GM23338 (cell line): ENCODE data around the gene MYH6. TPM values are rescaled to one million over a fixed set of nuclear protein-coding genes. Genes with fewer than 3 reads are reported as not detected.

ENCODE experiments used
- ATAC-seq: fragments of 200-7000 bp; cut with Tn5 transposase; 3 replicates; pipeline ENCODE4 v1.9.1; 2020
- DNase-seq: peaks from one replicate; pipeline ENCODE4 v3.0.0-alpha.2; 2015; ENCODE audit warnings: low spot score
- H2AFZ ChIP-seq: fragments of 200-600 bp; sonication (generic); 2 replicates; pipeline ENCODE4 v1.8.0; 2016; ENCODE audit warnings: antibody characterized with exemption, mild to moderate bottlenecking, moderate library complexity
- H3F3A ChIP-seq: fragments of 200-600 bp; sonication (generic); replicated peaks from 2 replicates; pipeline ENCODE4 v1.8.0; 2017; ENCODE audit warnings: antibody characterized with exemption, mixed run types, low read depth
- H3K27ac ChIP-seq: fragments of 200-600 bp; sonication (generic); 2 replicates; pipeline ENCODE4 v1.6.1; 2016; ENCODE audit warnings: low read depth
- H3K27me3 ChIP-seq: fragments of 200-600 bp; sonication (generic); 2 replicates; pipeline ENCODE4 v1.8.0; 2016; ENCODE audit warnings: mild to moderate bottlenecking, mixed run types, moderate library complexity; ENCODE audit not compliant: insufficient read depth
- H3K36me3 ChIP-seq: fragments of 200-600 bp; sonication (generic); 2 replicates; pipeline ENCODE4 v1.8.0; 2016; ENCODE audit warnings: mild to moderate bottlenecking; ENCODE audit not compliant: insufficient read depth
- H3K4me1 ChIP-seq: fragments of 200-600 bp; sonication (generic); 2 replicates; pipeline ENCODE4 v1.8.0; 2016; ENCODE audit warnings: mild to moderate bottlenecking, moderate library complexity; ENCODE audit not compliant: insufficient read depth
- H3K4me2 ChIP-seq: fragments of 200-600 bp; sonication (generic); 2 replicates; pipeline ENCODE4 v1.7.1; 2017; ENCODE audit warnings: mixed run types
- H3K4me3 ChIP-seq: fragments of 200-600 bp; sonication (generic); 2 replicates; pipeline ENCODE4 v1.6.1; 2016; ENCODE audit warnings: mixed run types
- H3K79me2 ChIP-seq: fragments of 200-600 bp; sonication (generic); replicated peaks from 2 replicates; pipeline ENCODE4 v1.8.0; 2017; ENCODE audit warnings: mild to moderate bottlenecking; ENCODE audit not compliant: insufficient read depth
- H3K9me2 ChIP-seq: fragments of 200-600 bp; sonication (generic); 2 replicates; pipeline ENCODE4 v1.8.0; 2017; ENCODE audit not compliant: insufficient read depth
- H4K20me1 ChIP-seq: fragments of 200-600 bp; sonication (generic); replicated peaks from 2 replicates; pipeline ENCODE4 v1.8.0; 2017; ENCODE audit warnings: mild to moderate bottlenecking; ENCODE audit not compliant: insufficient read depth
- H3K27ac Mint-ChIP-seq: 2 replicates; pipeline ENCODE4 v1.8.0; 2020; ENCODE audit warnings: inconsistent platforms, mild to moderate bottlenecking, moderate library complexity, mixed read lengths
- H3K27me3 Mint-ChIP-seq: 3 replicates; pipeline ENCODE4 v1.8.0; 2022; ENCODE audit warnings: low read depth, mild to moderate bottlenecking, moderate library complexity, mixed read lengths, inconsistent platforms; ENCODE audit not compliant: insufficient read depth, poor library complexity
- H3K36me3 Mint-ChIP-seq: 3 replicates; pipeline ENCODE4 v1.8.0; 2021; ENCODE audit warnings: low read depth, mild to moderate bottlenecking, inconsistent platforms, moderate library complexity, mixed read lengths
- H3K4me1 Mint-ChIP-seq: 3 replicates; pipeline ENCODE4 v1.8.0; 2020; ENCODE audit warnings: mild to moderate bottlenecking, inconsistent platforms, mixed read lengths
- H3K4me3 Mint-ChIP-seq: 3 replicates; pipeline ENCODE4 v1.8.0; 2021; ENCODE audit warnings: moderate library complexity, mild to moderate bottlenecking, inconsistent platforms, mixed read lengths
- H3K9me3 Mint-ChIP-seq: 3 replicates; pipeline ENCODE4 v1.8.0; 2020; ENCODE audit warnings: moderate library complexity, mild to moderate bottlenecking, inconsistent platforms, mixed read lengths
- CREB1 ChIP-seq: fragments of 250-450 bp; sonication (Bioruptor Pico); IDR thresholded peaks from 2 replicates; pipeline ENCODE4 v1.5.0; 2020; ENCODE audit warnings: low read depth, mild to moderate bottlenecking, moderate library complexity
- CTCF ChIP-seq, 2 experiments: fragments of 200-600 bp in 1 of 2; sonication (generic) in 1 of 2; conservative IDR thresholded peaks; 2 replicates each; pipeline versions ENCODE4 v1.5.1 to v1.6.1; 2016 to 2017; ENCODE audit warnings: antibody characterized with exemption in 2 of 2, low read depth in 2 of 2, mild to moderate bottlenecking in 2 of 2, moderate library complexity in 1 of 2
- ETS1 ChIP-seq: IDR thresholded peaks from 2 replicates; pipeline ENCODE4 v1.6.1; 2016; ENCODE audit warnings: antibody characterized with exemption
- EZH2 ChIP-seq: fragments of 200-600 bp; sonication (generic); IDR thresholded peaks from one replicate; pipeline ENCODE4 v1.8.0; 2017; ENCODE audit warnings: antibody characterized with exemption, mild to moderate bottlenecking, low read depth; ENCODE audit not compliant: unreplicated experiment
- EZH2phosphoT487 ChIP-seq: fragments of 200-600 bp; sonication (generic); IDR thresholded peaks from one replicate; pipeline ENCODE4 v1.8.1; 2018; ENCODE audit warnings: antibody characterized with exemption; ENCODE audit not compliant: unreplicated experiment
- JUNB ChIP-seq: IDR thresholded peaks from one replicate; pipeline ENCODE4 v1.6.1; 2016; ENCODE audit warnings: antibody characterized with exemption; ENCODE audit not compliant: unreplicated experiment
- NANOG ChIP-seq: IDR thresholded peaks from 2 replicates; pipeline ENCODE4 v1.6.1; 2016; ENCODE audit warnings: antibody characterized with exemption, borderline replicate concordance
- REST ChIP-seq: IDR thresholded peaks from one replicate; pipeline ENCODE4 v1.6.1; 2018; ENCODE audit warnings: antibody characterized with exemption; ENCODE audit not compliant: unreplicated experiment
- STAT1 ChIP-seq: IDR thresholded peaks from one replicate; pipeline ENCODE4 v1.6.1; 2016; ENCODE audit warnings: antibody characterized with exemption; ENCODE audit not compliant: unreplicated experiment
- ZNF114 ChIP-seq: fragments of 250-450 bp; sonication (Bioruptor Pico); IDR thresholded peaks from 2 replicates; pipeline ENCODE4 v1.5.0; 2020; ENCODE audit warnings: mild to moderate bottlenecking, moderate library complexity
- ZNF331 ChIP-seq: fragments of 250-450 bp; sonication (Bioruptor Pico); IDR thresholded peaks from 2 replicates; pipeline ENCODE4 v1.5.0; 2020; ENCODE audit warnings: low read depth, mild to moderate bottlenecking, moderate library complexity
- polyA plus RNA-seq: library from polyadenylated mRNA; unstranded; fragments of >200 nt; fragmentation: Nextera tagmentation; extraction: Ambion mirVana; gene quantifications from 2 replicates; pipeline ENCODE4 v1.2.1, GENCODE V29; 2016
- total RNA-seq: library from RNA; depleted of rRNA; stranded (reverse); fragments of >200 nt; shearing (Covaris generic); gene quantifications from 2 replicates; pipeline ENCODE4 v1.2.3, GENCODE V29; 2014

The MYH6 gene
- total and polyA plus RNA-seq, 2 experiments from 2014 or later = 0.03 to 0.10 TPM

- Histone ChIP-seq H3K4me1 (no peaks in the 10 kb centered on the region), H2AFZ (no peak overlapping the region), H3K36me3 (no peaks in the 10 kb centered on the region), H3K4me2 (no peak overlapping the region), H3K27me3 (no peaks in the 10 kb centered on the region), H4K20me1 (no peaks in the 10 kb centered on the region), H3K79me2 (no peaks in the 10 kb centered on the region), H3K4me3 (no peak overlapping the region), H3K9me2 (peaks cover 8% of the 10 kb centered on the region), H3K27ac (no peak overlapping the region), H3F3A (no peaks in the 10 kb centered on the region)
- Mint-ChIP-seq H3K4me1 (peaks cover 5% of the 10 kb centered on the region; the same call in 2 of the 3 replicates), H3K27ac (no peak overlapping the region), H3K27me3 (peaks cover 35% of the 10 kb centered on the region), H3K9me3 (no peaks in the 10 kb centered on the region; the same call in 2 of the 3 replicates), H3K4me3 (no peak overlapping the region), H3K36me3 (no peaks in the 10 kb centered on the region; the same call in 2 of the 3 replicates)
- DNase-seq (no peak), ATAC-seq (no peak)
- no peak for TF ChIP-seq ETS1
- no peak for TF ChIP-seq REST
- TF ChIP-seq ZNF114 (CRISPR knock-in tag) = no peak
- TF ChIP-seq EZH2phosphoT487 = no peak
- no peak for TF ChIP-seq ZNF331 (CRISPR knock-in tag)
Measured at GRCh38 chr14:23415821-23416778, 8.0 kb upstream of the MYH6 start.

GRCh38 chr14:23414906-23415820, 7.1 kb upstream of the MYH6 start:
- no peak overlapping the region for H2AFZ ChIP-seq
- no peak for DNase-seq
- peaks cover 32% of the 10 kb centered on the region for H3K27me3 Mint-ChIP-seq
- peaks cover 5% of the 10 kb centered on the region; the same call in 2 of the 3 replicates for H3K4me1 Mint-ChIP-seq
- H3K9me2 ChIP-seq = peaks cover 3% of the 10 kb centered on the region; the same call in 1 of the 2 replicates
- H3K27me3 ChIP-seq = no peaks in the 10 kb centered on the region
- no peaks in the 10 kb centered on the region for H3K36me3 ChIP-seq
- no peaks in the 10 kb centered on the region for H3F3A ChIP-seq
- H3K4me2 ChIP-seq = no peak overlapping the region
- H3K4me1 ChIP-seq = no peaks in the 10 kb centered on the region
- H3K4me3 ChIP-seq = no peak overlapping the region
- H4K20me1 ChIP-seq = no peaks in the 10 kb centered on the region
- no peaks in the 10 kb centered on the region for H3K79me2 ChIP-seq
- H3K27ac Mint-ChIP-seq = no peak overlapping the region
- no peaks in the 10 kb centered on the region; the same call in 2 of the 3 replicates for H3K9me3 Mint-ChIP-seq
- no peaks in the 10 kb centered on the region; the same call in 2 of the 3 replicates for H3K36me3 Mint-ChIP-seq
- H3K27ac ChIP-seq = no peak overlapping the region
- H3K4me3 Mint-ChIP-seq = no peak overlapping the region
- no peak for ATAC-seq
- TF ChIP-seq CTCF (conservative IDR thresholded peaks at IDR 0.05; ENCODE audit: low read depth in 2 of 2) (no peak), EZH2phosphoT487 (no peak), CREB1 (CRISPR knock-in tag) (no peak), EZH2 (no peak), ZNF114 (CRISPR knock-in tag) (no peak), STAT1 (no peak), JUNB (no peak), ZNF331 (CRISPR knock-in tag) (no peak), ETS1 (no peak), NANOG (no peak)
